HG02763 (cell line): Measurements from ENCODE around the gene HMGA1.

ENCODE experiments used
- ATAC-seq: cut with Tn5 transposase; IDR thresholded peaks from one replicate; pipeline ENCODE4 v1.9.1; 2021; ENCODE audit warnings: mild to moderate bottlenecking, moderate library complexity; ENCODE audit not compliant: unreplicated experiment

The HMGA1 gene, protein sequence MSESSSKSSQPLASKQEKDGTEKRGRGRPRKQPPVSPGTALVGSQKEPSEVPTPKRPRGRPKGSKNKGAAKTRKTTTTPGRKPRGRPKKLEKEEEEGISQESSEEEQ

GRCh38 chr6:34236443-34237315 lies at the start of gene HMGA1:
TSS of gene HMGA1 (plus strand) at chr6:34236873. CDS start at chr6:34240781, 3,908 bp downstream.
- ATAC-seq: peak; percentile 64

GRCh38 chr6:34189806-34190503 lies 46.7 kb upstream of the HMGA1 start:
- ATAC-seq: no peak

- no peak for ATAC-seq
These were observed 46.1 kb upstream of the HMGA1 start for GRCh38 chr6:34190504-34191122.

- no peak for ATAC-seq
These were observed 41.9 kb upstream of the HMGA1 start for GRCh38 chr6:34194772-34195171.

GRCh38 chr6:34195726-34196115 lies 41.0 kb upstream of the HMGA1 start:
- ATAC-seq: no peak

GRCh38 chr6:34196116-34196832 lies 40.4 kb upstream of the HMGA1 start:
- ATAC-seq: peak; percentile 48

DNA sequence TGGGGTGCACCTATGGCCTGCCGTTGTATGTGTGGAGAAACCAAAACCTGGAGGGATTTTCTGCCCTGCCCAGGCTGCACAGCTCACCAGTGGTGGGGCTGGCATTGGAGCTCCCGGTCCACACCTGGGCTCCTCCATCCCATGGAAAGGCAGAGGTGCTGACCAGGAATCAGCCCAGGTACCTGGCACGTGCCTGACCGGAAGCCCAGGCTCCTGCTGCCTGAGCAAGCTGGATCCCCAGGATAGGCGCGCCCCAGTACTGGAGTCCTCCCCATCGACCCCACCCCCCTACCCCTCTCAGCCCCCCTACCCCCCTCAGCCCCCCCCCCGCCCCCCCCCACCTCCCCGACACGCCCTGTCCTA lies 39.9 kb upstream of the HMGA1 start:
- peak; percentile 10 for ATAC-seq

DNA sequence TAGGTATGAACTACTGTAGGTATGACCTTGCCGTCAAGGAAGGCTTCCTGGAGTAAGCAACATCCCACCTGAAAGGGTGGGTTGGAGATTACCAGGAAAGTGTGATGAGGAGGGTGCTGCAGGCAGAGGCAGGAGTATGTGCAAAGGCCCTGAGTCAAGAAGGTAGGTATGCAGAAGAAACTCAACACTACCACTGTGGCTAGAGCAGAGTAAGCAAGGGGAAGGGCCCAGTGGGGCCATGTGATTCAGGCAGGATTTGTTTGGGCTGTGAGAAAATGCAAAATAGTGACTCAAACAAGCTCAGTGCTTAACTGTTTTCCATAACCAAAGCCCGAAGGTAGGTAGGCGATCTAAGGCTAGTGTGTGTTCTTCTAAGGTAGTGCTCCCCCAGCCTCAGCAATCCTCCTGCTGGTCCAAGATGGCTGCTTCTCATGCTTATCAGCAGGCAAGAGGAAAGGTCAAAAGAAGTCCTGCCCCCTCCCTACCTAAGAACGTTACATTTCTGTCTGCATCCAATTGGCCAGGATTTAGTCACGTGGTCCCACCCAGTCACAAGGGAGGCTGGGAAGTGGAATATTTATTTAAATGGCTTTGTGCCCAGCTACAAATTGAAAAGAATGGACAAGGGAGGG lies 36.2 kb upstream of the HMGA1 start:
- no peak for ATAC-seq

GRCh38 chr6:34201455-34202107 lies 35.1 kb upstream of the HMGA1 start:
- ATAC-seq: no peak

DNA sequence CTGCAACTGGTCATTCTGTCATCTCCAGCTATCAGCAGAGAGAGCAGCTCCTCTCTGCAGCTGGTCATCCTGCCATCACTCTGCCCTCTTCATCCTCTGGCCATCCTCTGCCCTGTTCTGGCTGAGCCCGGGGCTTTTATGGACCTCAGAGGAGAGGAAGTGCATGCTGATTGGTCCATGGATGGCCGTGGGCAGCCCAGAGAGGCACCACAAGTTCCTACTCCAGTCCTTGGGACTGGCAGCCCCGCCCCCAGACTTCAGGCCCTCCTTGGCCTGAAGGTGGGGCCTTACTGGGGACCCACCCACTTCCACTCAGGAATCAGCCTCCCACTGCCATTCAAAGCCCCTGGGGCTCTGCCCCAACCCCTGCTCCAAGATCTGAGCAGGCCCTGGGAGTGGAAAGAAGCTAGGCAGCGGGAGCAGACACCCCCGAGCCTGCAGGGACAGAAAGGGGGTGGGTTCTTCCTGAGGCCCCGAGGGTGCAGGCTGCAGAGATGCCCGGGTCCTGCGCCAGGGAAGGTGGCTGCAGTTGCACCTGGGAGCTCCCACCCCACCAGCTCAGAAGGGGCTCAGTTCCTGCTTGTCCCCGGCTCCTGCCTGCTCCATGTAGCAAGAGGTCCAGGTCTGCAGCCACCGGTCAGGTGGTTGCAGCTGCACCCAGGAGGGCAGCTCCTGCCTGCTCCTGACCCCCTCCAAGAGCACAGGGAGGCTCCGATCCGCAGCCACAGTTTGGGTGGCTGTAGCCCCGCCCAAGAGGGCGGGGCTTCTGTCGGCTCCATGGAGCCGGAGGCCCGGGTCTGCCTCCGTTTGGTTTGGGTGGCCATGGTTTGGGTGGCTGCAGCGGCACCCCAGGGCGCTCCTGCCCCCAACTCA lies 34.1 kb upstream of the HMGA1 start:
- ATAC-seq: no peak

DNA sequence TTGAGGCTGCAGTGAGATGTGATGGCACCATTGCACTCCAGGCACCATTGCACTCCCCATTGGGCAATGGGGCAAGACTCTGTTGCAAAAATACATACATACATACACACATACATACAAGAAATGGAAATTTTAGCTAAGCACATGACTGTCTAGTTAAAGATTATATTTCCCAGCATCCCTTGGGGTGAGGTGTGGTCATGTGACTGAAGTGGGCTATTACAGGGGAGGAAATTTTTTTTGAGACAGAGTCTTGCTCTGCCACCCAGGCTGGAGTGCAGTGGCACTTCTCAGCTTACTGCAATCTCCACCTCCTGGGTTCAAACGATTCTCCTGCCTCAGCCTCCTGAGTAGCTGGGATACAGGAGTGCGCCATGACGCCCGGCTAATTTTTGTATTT lies 32.0 kb upstream of the HMGA1 start:
- no peak for ATAC-seq

- no peak for ATAC-seq
These were observed 31.2 kb upstream of the HMGA1 start for GRCh38 chr6:34205466-34205865.

GRCh38 chr6:34205916-34206315 lies 30.8 kb upstream of the HMGA1 start:
- no peak for ATAC-seq

GRCh38 chr6:34206726-34207125 lies 29.9 kb upstream of the HMGA1 start:
- no peak for ATAC-seq

- ATAC-seq: no peak
These were observed 28.8 kb upstream of the HMGA1 start for GRCh38 chr6:34207695-34208443.

GRCh38 chr6:34213772-34214171 lies 22.9 kb upstream of the HMGA1 start:
- no peak for ATAC-seq

DNA sequence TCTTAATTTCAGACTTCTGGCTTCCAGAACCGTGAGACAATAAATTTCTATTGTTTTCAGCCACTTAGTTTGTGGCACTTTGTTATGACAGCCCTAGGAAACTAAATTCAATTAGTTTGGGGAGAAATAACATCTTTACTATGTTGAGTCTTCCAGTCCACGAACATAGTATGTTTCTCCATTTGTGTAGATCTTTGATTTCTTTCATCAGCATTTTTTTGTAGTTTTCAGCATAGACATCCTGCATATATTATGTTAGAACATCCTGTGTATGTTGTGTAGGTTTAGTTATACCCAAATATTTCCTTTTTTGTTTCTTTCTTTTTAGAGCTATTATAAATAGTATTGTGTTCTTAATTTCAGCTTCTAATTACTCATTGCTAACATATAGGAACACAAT lies 18.0 kb upstream of the HMGA1 start:
- no peak for ATAC-seq

GRCh38 chr6:34223381-34223955 lies 13.2 kb upstream of the HMGA1 start:
- ATAC-seq: no peak
